22Rv1 (cell line): ENCODE measurements around the gene JCHAIN.

ENCODE experiments used
- CTCF ChIP-seq: fragments of 450-650 bp; IDR thresholded peaks from 2 replicates; pipeline ENCODE4 v1.5.1; 2017; ENCODE audit warnings: mild to moderate bottlenecking
- ZFX ChIP-seq: fragments of 450-650 bp; IDR thresholded peaks from 2 replicates; pipeline ENCODE4 v1.6.1; 2017; ENCODE audit warnings: antibody characterized with exemption, borderline replicate concordance

GRCh38 chr4:70614184-70614555 is 52.1 kb downstream of the JCHAIN start:
- TF ChIP-seq CTCF (no peak), ZFX (no peak)
